ENCODE results near the gene KLF16. TPM values are rescaled to one million over a fixed set of nuclear protein-coding genes. Genes with fewer than 3 reads are reported as not detected.
A peak's percentile ranks its signal among the peaks of the same experiment; 100 is the strongest.

KLF16 gene
- total and polyA plus RNA-seq, 9 of the 15 experiments (the other 6 are each of a cell fraction or from before 2014, with no cell fraction given) = 0.04 to 60.4 (median 6.8) TPM

- TF ChIP-seq ZBTB33 (CRISPR knock-in tag; IDR thresholded peaks at IDR 0.05) (no peak; the same call in 1 of the 2 replicates), ILK (tag; IDR thresholded peaks at IDR 0.05; ENCODE audit: borderline replicate concordance, low read depth) (no peak), CUX1 (CRISPR knock-in tag; IDR thresholded peaks at IDR 0.05) (no peak), DIDO1 (tag; IDR thresholded peaks at IDR 0.05; ENCODE audit: low read depth) (peak; percentile 54; the same call in 1 of the 2 replicates), IRF2 (CRISPR knock-in tag; IDR thresholded peaks at IDR 0.05) (no peak; the same call in 1 of the 2 replicates), E2F3 (CRISPR knock-in tag; IDR thresholded peaks at IDR 0.05) (peak; percentile 76; the same call in 1 of the 2 replicates), ZNF707 (CRISPR knock-in tag; conservative IDR thresholded peaks at IDR 0.05) (no peak), HDAC1 (IDR thresholded peaks at IDR 0.05) (peak in 1 of 2 experiments; percentile 88; a peak in 2 of 4 replicates), FOXO4 (CRISPR knock-in tag; IDR thresholded peaks at IDR 0.05) (no peak; the same call in 1 of the 2 replicates), PCBP2 (IDR thresholded peaks at IDR 0.05; ENCODE audit: low read depth, low read length, poor library complexity, severe bottlenecking) (no peak), BRCA1 (IDR thresholded peaks at IDR 0.05) (no peak), BRCA1 (CRISPR knock-in tag; IDR thresholded peaks at IDR 0.05) (0 out of 2 replicates have a peak, but pooled peaks have one; percentile 75), ZNF785 (CRISPR knock-in tag; IDR thresholded peaks at IDR 0.05) (no peak), EHMT2 (IDR thresholded peaks at IDR 0.05) (no peak), ZNF644 (tag; IDR thresholded peaks at IDR 0.05; ENCODE audit: low read depth) (no peak), STAT5A (IDR thresholded peaks at IDR 0.05; ENCODE audit: borderline replicate concordance, low read length) (no peak), GABPB1 (CRISPR knock-in tag; IDR thresholded peaks at IDR 0.05) (peak; percentile 96)
- TF ChIP-seq, protein P1, sequence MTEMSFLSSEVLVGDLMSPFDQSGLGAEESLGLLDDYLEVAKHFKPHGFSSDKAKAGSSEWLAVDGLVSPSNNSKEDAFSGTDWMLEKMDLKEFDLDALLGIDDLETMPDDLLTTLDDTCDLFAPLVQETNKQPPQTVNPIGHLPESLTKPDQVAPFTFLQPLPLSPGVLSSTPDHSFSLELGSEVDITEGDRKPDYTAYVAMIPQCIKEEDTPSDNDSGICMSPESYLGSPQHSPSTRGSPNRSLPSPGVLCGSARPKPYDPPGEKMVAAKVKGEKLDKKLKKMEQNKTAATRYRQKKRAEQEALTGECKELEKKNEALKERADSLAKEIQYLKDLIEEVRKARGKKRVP (CRISPR knock-in tag; IDR thresholded peaks at IDR 0.05) = no peak
These were observed 12.5 kb upstream of the KLF16 start (continued) for GRCh38 chr19:1875646-1876495.
